Bronchial epithelial cell (primary cell): ENCODE results near the gene ST8SIA5. TPM values are rescaled to one million over a fixed set of nuclear protein-coding genes. Genes with fewer than 3 reads are reported as not detected.
"Not testable (repeated sequence)": the region's sequence is repeated elsewhere in the genome, so short reads cannot be mapped to it uniquely, and the experiment has no call there.

Experiments
- DNase-seq: peaks from one replicate; pipeline ENCODE4 v3.0.0-alpha.2; 2010; ENCODE audit warnings: low read depth
- FAIRE-seq: peaks from 2 replicates; lab custom pipeline; 2011; peaks lifted over from hg19 to GRCh38; lab: Jason Lieb, UNC
- H3K27me3 ChIP-seq: 2 replicates; pipeline ENCODE4 v1.5.1; 2011; ENCODE audit warnings: low read length; ENCODE audit not compliant: control insufficient read depth, insufficient read depth
- H3K36me3 ChIP-seq: 2 replicates; pipeline ENCODE4 v1.5.1; 2011; ENCODE audit warnings: low read length; ENCODE audit not compliant: control insufficient read depth, insufficient read depth
- H3K4me3 ChIP-seq: 2 replicates; pipeline ENCODE4 v1.5.1; 2011; ENCODE audit warnings: mild to moderate bottlenecking, low read depth, low read length, control low read depth
- total RNA-seq: library from RNA; depleted of rRNA; stranded (reverse); fragments of >200 nt; gene quantifications from 2 replicates; pipeline ENCODE4 v1.2.1, GENCODE V29; 2014
- TF ChIP-seq, protein P1 (sequence below): IDR thresholded peaks from 2 replicates; pipeline ENCODE4 v1.5.1; 2011; ENCODE audit warnings: mild to moderate bottlenecking, moderate library complexity, low read length, control low read depth, inconsistent platforms; ENCODE audit not compliant: insufficient read depth, severe bottlenecking

Gene ST8SIA5
- total RNA-seq = 0.13 TPM in 1 of 2 replicates, not detected in the other

- no peak within 1 kb of the TSS for H3K4me3 ChIP-seq
- no peak for DNase-seq
- no peaks in the 10 kb centered on the region for H3K36me3 ChIP-seq
- H3K27me3 ChIP-seq = peaks cover 35% of the 10 kb centered on the region
- TF ChIP-seq, protein P1, sequence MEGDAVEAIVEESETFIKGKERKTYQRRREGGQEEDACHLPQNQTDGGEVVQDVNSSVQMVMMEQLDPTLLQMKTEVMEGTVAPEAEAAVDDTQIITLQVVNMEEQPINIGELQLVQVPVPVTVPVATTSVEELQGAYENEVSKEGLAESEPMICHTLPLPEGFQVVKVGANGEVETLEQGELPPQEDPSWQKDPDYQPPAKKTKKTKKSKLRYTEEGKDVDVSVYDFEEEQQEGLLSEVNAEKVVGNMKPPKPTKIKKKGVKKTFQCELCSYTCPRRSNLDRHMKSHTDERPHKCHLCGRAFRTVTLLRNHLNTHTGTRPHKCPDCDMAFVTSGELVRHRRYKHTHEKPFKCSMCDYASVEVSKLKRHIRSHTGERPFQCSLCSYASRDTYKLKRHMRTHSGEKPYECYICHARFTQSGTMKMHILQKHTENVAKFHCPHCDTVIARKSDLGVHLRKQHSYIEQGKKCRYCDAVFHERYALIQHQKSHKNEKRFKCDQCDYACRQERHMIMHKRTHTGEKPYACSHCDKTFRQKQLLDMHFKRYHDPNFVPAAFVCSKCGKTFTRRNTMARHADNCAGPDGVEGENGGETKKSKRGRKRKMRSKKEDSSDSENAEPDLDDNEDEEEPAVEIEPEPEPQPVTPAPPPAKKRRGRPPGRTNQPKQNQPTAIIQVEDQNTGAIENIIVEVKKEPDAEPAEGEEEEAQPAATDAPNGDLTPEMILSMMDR = no peak
- no peak for FAIRE-seq
Measured at GRCh38 chr18:46756559-46757201, at the start of gene ST8SIA5. Gene ST8SIA5 (minus strand): TSS chr18:46757053. CDS start chr18:46756508, 545 bp downstream.

GRCh38 chr18:46795945-46796344 lies 39.1 kb upstream of the ST8SIA5 start:
- not testable (repeated sequence) for FAIRE-seq, H3K4me3 ChIP-seq, DNase-seq

DNA sequence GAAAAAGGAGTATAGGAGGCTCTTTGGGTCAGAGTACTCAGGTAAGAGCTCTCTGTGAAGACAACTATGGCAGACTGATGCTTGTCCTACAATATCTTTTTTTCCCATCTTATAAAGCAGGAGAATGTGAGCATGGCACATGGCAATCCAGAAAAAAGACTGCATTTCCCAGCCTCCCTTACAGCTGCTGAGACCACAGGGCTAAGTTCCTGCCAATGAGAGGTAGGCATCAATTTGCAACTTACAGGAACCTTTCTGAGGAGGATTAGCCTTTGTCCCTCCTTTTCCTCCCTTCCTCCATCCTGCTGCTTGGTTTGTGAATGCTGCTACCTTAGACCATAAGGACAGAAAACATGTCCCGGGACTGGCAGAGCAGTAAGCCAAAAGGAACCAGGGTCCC lies 37.8 kb upstream of the ST8SIA5 start:
- Histone ChIP-seq H3K36me3 (no peaks in the 10 kb centered on the region), H3K27me3 (no peaks in the 10 kb centered on the region), H3K4me3 (no peak overlapping the region)
- no peak for DNase-seq
- TF ChIP-seq, protein P1 = no peak
- peak; percentile 28 for FAIRE-seq

More at GRCh38 chr18:46795945-46796344, 39.1 kb upstream of the ST8SIA5 start:
- not testable (repeated sequence) for H3K36me3 ChIP-seq, H3K27me3 ChIP-seq

- no peak overlapping the region for H3K4me3 ChIP-seq
- no peaks in the 10 kb centered on the region for H3K36me3 ChIP-seq
- DNase-seq (no peak), FAIRE-seq (no peak)
- H3K27me3 ChIP-seq = no peaks in the 10 kb centered on the region
- TF ChIP-seq, protein P1 = no peak
Measured at GRCh38 chr18:46793565-46793964, 36.7 kb upstream of the ST8SIA5 start.

- TF ChIP-seq, protein P1 = no peak
- FAIRE-seq (no peak), DNase-seq (no peak)
- no peaks in the 10 kb centered on the region for H3K27me3 ChIP-seq
- no peaks in the 10 kb centered on the region for H3K36me3 ChIP-seq
- no peak overlapping the region for H3K4me3 ChIP-seq
Measured at GRCh38 chr18:46789088-46789487, 32.2 kb upstream of the ST8SIA5 start.

- H3K36me3 ChIP-seq = no peaks in the 10 kb centered on the region
- no peaks in the 10 kb centered on the region for H3K27me3 ChIP-seq
- FAIRE-seq (no peak), DNase-seq (no peak)
- TF ChIP-seq, protein P1 = no peak
- H3K4me3 ChIP-seq = no peak overlapping the region
Measured at GRCh38 chr18:46787674-46788073, 30.8 kb upstream of the ST8SIA5 start.
